Kidney tubule cell (primary cell): ENCODE measurements around the gene ERAL1.
"Not testable (repeated sequence)": the region's sequence is repeated elsewhere in the genome, so short reads cannot be mapped to it uniquely, and the experiment has no call there.

ENCODE experiments used
- DNase-seq: peaks from one replicate; pipeline ENCODE4 v3.0.0-alpha.2; 2018; ENCODE audit warnings: low spot score

ERAL1 gene

DNA sequence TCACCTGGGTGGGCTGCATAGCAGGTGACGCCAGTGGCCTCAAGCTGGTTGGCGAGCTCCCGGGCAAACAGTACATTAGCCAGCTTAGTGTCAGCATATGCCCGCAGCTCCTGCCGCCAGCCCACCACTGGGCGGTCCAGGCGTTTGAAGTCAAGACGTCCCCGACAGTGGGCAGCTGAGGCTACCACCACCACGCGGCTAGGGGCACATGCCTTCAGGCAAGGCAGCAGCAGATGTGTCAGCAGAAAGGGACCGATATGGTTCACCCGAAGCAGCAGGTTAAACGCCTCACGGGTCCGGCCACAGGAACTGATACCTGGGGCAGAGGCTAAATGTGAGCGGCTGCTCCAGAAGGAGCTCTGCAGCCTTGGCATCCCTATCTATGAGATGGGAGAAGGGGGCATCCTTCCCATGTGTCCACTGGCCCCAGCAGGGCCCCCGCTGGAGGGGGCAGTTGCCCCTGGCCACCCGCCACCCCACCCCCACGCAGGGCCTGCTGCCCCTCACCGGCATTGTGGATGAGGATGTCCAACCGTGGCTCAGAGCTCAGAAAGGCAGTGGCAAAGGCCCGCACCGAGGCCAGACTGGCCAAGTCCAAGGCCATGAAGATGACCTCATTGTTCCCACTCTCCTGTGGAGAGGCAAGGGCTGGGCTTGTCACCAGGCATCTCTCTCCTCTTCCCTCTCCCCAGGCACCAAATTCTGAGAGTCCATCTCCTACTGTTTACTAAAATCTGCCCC lies 46.3 kb downstream of the ERAL1 start:
- DNase-seq = no peak

DNA sequence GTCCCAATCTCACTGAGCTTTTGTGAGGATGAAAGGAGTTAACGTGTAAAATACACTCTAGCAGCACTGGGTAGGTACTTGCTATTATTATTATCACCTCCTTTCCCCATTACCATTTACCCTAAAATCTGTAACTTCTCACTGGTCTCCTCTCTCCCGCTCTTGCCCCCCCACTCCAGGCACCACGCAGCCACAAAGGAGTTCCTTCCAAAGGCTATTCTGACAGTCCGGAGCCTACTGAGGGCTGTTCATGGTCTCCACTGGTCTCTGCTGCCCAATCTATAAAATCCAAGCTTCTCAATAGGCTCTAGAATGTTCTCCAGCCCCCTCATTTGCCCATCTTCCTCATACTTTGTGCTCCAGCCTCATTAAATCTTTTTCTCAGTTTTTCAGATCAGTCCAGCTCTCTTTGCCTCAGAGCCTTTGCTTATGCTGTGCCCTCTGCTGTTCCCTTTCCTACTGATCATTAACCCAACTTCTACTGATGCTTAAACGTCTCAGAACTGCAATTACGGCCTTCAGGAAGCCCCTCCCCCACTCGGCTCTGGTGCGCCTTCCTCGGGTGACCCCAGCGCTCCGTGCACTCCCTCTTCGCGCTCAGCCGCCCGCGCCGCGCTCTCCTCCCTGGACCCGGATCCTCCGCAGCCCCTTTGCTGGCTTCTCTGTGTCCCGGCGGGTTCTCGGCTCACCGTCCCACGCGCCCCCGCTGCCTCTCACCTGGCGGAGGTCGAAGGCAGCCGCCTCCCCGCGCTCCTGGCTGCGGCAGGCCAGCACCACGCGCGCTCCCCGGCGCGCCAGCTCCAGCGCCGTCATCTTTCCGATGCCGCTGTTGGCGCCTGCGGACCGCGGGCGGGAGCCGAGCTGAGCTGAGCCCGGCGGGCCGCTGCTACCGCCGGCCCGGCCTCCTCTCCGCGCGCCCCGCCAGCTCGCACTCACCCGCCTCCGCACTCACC lies 47.3 kb downstream of the ERAL1 start:
- DNase-seq = peak; percentile 57

DNA sequence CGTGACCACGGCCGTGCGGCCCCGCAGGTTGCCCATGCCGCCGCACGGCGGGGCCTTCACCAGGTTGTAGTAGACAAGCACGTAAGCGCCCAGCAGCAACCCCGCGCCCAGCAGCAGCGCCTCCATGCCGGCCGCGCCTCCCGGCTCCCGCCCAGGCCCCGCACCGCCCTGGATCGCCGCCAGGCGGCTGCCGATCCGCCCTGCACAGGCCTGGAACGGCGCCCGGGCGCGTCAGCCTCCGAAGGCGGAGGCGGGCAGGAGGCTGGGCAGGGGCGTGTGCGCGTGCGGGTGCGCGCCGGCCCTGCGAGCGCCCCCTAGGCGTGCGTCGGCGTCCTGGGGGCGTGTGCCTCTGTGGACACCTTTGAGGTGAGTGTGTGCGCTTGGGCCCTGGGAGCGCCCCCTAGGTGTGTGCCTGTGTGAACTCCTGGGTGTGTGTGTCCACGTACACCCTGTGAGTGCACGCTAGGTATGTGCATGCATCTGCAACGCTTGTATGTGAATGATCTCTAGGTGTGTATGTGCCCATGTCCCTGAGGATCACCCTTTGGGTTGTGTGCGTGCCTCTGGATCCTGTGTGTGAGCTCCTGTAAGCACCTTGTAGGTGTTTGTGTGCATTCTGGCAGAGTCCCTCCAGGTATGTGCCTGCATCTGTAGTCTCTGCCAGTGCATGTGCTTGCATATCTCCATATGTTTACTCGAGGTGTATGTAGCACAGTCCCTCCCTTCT lies 48.2 kb downstream of the ERAL1 start, which contains the start of gene DHRS13:
DHRS13 (minus strand) TSS at position 261 of the 727 bp plus-strand sequence; CDS start at position 126, 135 bp downstream.
- peak; percentile 97 for DNase-seq

DNA sequence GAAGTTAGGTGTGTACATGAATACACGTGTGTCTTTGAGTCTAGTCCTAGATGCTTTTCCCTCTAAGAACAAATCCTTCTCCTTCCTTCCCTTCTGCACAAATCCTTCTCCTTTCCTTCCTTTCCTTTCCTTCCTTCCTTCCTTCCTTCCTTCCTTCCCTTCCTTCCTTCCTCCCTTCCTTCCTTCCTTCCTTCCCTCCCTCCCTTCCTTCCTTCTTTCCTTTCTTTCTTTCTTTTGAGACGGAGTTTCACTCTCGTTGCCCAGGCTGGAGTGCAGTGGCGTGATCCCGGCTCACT lies 48.7 kb downstream of the ERAL1 start:
- DNase-seq = not testable (repeated sequence)

DNA sequence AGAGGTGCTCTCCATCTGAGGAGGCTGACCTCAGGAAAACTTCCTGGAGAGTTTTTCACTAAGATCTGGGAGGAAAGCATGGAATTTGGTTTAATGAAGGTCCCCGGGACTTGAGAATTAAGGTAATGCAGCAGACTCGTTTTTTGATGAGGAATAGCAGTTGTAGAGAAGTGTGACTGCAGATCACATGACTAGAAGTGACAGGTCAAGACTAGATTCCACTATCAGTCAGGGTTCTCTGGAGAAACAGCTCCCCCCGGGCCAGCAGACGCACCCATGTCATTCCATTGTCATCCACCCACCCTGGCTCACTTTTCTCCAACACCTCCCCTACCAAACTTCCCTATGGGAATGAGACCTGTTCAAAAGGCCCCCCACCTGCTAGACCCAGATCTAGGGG lies 50.0 kb downstream of the ERAL1 start:
- DNase-seq = no peak

DNA sequence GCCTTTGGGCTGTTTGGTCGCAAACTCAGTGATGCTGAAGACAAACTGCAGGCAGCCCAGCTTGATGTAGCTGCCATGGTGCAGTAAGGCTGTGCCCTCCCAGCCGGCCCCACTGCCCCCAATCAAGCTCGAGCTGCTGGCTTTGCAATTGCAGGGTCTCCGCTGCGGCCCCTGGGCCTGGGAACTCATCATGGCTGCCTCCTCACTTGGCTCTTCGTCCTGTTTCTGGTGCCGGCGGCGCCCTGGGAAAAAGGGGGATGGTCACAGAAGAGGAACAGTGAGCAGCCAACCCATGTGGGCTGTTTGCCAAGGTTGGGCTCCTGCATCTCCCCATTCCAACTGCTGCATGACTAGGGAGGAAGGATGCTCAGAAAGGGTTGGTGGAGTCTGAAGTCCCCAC lies 51.5 kb downstream of the ERAL1 start:
- no peak for DNase-seq

DNA sequence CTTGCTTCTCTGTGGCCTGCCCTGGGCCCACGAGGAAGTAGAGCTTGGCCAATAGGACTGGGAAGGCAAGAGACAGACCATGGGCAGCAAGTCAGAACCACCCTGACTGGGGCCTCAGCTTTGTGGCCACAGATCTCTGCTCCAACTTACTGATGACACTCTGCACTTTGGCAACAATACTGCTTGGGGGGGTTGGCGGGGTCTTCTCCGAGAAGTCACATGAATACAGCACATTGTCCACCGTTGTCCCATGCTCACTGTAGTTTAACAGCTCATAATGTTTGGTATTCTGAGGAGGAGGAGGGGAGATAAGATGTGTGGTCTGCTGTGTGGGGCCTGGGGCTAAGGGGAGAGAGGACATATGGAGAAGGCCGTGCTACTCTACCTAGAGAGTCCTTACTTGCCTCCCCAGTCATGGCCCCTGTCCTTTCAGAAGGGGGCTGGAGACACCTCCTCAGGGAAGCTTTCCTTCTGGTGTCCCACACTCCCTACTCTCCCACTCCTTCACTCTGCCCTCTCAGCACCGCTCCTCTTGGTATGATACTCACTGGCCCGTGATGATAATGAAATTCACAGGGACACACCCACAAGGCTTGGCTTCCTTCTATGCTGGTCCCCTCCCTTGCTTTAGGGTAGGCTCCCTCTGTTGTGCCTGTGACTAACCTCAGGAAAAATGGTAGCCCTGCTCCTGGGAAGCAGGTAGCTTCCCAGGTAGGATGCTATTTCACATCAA lies 52.1 kb downstream of the ERAL1 start:
- DNase-seq = no peak

DNA sequence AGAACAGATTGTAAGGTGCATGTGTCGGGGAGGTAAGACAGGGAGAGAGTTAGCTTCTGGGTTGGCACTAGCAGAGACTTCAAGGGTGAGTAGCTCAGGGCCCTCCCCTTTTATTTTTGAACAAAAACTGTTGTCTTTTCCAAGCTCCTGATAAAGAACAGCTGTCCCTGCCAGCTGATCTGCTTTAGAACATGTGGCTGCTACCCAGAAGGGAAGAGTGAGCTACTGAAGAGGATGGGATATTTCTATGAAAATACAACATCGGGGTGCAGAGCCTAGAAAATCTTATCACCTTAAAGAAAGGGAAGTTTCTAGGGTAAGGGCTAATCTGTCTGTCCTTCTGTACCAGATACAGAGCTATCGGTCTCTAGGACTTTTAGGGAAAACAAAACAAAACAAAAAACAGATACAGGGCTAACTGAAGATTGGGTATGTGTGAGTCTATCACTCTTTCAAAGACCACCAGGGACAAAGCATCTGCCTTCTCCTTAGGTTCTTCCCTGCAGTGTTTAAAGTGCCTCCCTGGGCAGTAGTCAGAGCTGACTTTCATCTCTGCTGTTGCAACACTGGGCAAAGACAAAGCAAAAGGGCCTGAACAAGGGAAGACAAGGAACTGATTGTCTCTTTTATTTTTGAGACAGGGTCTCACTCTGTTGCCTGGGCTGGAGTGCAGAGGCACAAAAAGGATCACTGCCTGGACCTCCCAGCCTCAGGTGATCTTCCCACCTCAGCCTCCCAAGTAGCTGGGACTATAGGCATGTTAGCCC lies 53.1 kb downstream of the ERAL1 start:
- DNase-seq = no peak

DNA sequence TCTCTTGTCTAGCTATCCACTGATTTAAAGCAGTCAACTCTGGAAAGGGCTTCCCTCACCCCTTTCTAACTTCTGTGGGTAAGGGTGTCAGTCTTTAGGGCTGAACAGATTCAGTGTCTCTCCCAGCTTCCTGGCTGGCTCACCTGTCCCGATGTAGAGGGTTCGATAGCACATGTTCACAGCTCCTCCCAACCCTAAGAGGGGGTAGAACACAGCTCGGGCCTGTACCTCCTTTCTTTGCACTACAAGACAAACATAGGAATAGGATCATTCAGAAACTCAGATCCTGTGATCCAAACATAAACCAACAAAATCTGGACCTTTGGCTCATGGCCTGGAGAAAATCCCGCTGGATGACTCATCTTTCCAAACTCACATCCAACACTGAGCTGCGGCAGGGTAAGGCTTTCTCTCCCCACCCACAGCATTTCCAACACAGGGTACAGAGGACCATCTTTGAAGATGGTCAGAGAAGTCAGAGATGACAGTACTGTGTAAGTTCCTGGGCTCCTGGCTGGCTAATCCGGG lies 53.9 kb downstream of the ERAL1 start:
- DNase-seq = no peak

DNA sequence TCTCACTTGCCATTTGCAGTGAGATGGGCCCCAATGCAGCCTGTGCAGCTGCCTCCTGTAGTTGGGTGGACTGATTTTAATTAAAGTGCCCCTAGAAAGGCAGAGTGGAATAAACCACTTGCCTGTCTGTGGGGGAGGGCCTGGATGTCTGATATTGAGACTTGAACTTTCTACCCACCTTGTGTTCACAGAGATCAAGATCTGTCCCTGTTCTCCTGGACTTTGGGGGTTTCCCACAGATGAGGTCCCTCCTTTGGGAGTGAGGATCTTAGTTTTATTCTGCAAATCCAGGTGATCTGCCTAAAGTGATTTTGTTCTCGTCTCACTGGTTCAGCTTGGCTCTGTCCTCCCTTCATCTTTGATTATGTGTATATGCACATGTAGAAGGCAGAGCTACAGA lies 55.7 kb downstream of the ERAL1 start:
- no peak for DNase-seq
